ENCODE measurements around the gene ARHGAP42. TPM values are rescaled to one million over a fixed set of nuclear protein-coding genes. Genes with fewer than 3 reads are reported as not detected.

ARHGAP42 gene
- polyA plus RNA-seq, 1 donor (not counting 4 experiments of a cell fraction or from before 2014, with no cell fraction given): 5.5 TPM

GRCh38 chr11:100672498-100673033 is 14.5 kb upstream of the ARHGAP42 start:
- dilution Hi-C loops (cut with MboI; ENCODE audit: extremely low pct_ligation_motif_present, low sequenced_read_pairs): no loop called here
- DNase-seq (ENCODE audit: low read depth, low spot score) (no peak), FAIRE-seq (no peak)
- no peak overlapping the region for H3K4me2 ChIP-seq (ENCODE audit: control insufficient read depth, extremely low read depth, insufficient read depth, low read depth, low read length)
- no peaks in the 10 kb centered on the region for H4K20me1 ChIP-seq (ENCODE audit: control insufficient read depth, extremely low read depth, insufficient read depth, low read length)
- no peak overlapping the region for H3K9ac ChIP-seq (ENCODE audit: control insufficient read depth, extremely low read depth, insufficient read depth, low read length)
- H3K79me2 ChIP-seq (ENCODE audit: control insufficient read depth, insufficient read depth, low read length): no peaks in the 10 kb centered on the region
- no peaks in the 10 kb centered on the region for H3K27me3 ChIP-seq (ENCODE audit: control insufficient read depth, extremely low read depth, insufficient read depth, low read length)
- H3K27ac ChIP-seq (ENCODE audit: control insufficient read depth, insufficient read depth, low read length): no peak overlapping the region
- TF ChIP-seq, protein P1, sequence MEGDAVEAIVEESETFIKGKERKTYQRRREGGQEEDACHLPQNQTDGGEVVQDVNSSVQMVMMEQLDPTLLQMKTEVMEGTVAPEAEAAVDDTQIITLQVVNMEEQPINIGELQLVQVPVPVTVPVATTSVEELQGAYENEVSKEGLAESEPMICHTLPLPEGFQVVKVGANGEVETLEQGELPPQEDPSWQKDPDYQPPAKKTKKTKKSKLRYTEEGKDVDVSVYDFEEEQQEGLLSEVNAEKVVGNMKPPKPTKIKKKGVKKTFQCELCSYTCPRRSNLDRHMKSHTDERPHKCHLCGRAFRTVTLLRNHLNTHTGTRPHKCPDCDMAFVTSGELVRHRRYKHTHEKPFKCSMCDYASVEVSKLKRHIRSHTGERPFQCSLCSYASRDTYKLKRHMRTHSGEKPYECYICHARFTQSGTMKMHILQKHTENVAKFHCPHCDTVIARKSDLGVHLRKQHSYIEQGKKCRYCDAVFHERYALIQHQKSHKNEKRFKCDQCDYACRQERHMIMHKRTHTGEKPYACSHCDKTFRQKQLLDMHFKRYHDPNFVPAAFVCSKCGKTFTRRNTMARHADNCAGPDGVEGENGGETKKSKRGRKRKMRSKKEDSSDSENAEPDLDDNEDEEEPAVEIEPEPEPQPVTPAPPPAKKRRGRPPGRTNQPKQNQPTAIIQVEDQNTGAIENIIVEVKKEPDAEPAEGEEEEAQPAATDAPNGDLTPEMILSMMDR (optimal IDR thresholded peaks at IDR 0.05 in 1 of 3, IDR thresholded peaks at IDR 0.05 in 1 of 3, conservative IDR thresholded peaks at IDR 0.05 in 1 of 3; ENCODE audit: extremely low read depth in 1 of 3, insufficient read depth in 2 of 3, low read length in 3 of 3): no peak
- TF ChIP-seq EZH2 (IDR thresholded peaks at IDR 0.05; ENCODE audit: low read length): no peak
- H3K4me3 ChIP-seq (ENCODE audit: control insufficient read depth in 2 of 3, extremely low read depth in 1 of 3, insufficient read depth in 2 of 3, low read depth in 1 of 3, low read length in 3 of 3): no peak overlapping the region
- no peaks in the 10 kb centered on the region for H3K9me3 ChIP-seq (ENCODE audit: control insufficient read depth, low read depth, low read length)
- H3K4me1 ChIP-seq (ENCODE audit: control insufficient read depth, extremely low read depth, insufficient read depth, low read length): no peaks in the 10 kb centered on the region
- H3K9me1 ChIP-seq (ENCODE audit: control insufficient read depth, extremely low read depth, insufficient read depth, low read length): no peaks in the 10 kb centered on the region
- H3K36me3 ChIP-seq (ENCODE audit: control insufficient read depth in 2 of 2, extremely low read depth in 1 of 2, insufficient read depth in 2 of 2, low read length in 2 of 2): no peaks in the 10 kb centered on the region
- no peak overlapping the region for H2AFZ ChIP-seq (ENCODE audit: control insufficient read depth, low read length)

DNA sequence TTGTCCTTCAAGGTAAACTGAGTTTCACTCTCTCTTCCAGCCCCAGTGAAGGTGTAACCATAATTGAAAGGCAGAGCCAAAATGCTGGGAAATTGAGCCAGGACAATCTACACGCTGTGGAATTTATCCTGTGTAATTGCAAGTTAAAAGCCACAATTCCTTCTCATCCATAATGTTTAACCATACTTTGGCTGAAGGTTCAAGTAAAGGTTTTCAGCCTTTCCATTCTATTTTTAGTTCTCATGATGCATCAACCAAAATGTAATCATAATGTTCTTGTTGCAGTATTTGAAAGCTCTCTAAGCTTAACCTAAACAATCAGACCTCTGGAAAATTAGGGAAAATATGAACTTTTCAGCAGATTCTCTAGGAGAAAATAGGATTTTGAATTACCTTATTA is 14.0 kb upstream of the ARHGAP42 start:
- H3K27me3 ChIP-seq (ENCODE audit: control insufficient read depth, extremely low read depth, insufficient read depth, low read length): no peaks in the 10 kb centered on the region
- H3K79me2 ChIP-seq (ENCODE audit: control insufficient read depth, insufficient read depth, low read length): no peaks in the 10 kb centered on the region
- no peaks in the 10 kb centered on the region for H3K4me1 ChIP-seq (ENCODE audit: control insufficient read depth, extremely low read depth, insufficient read depth, low read length)
- FAIRE-seq (no peak), DNase-seq (ENCODE audit: low read depth, low spot score) (no peak)
- no peaks in the 10 kb centered on the region for H3K9me1 ChIP-seq (ENCODE audit: control insufficient read depth, extremely low read depth, insufficient read depth, low read length)
- no peaks in the 10 kb centered on the region for H4K20me1 ChIP-seq (ENCODE audit: control insufficient read depth, extremely low read depth, insufficient read depth, low read length)
- no peak overlapping the region for H2AFZ ChIP-seq (ENCODE audit: control insufficient read depth, low read length)
- dilution Hi-C loops (cut with MboI; ENCODE audit: extremely low pct_ligation_motif_present, low sequenced_read_pairs): no loop called here
- H3K9ac ChIP-seq (ENCODE audit: control insufficient read depth, extremely low read depth, insufficient read depth, low read length): no peak overlapping the region
- no peak for TF ChIP-seq EZH2 (IDR thresholded peaks at IDR 0.05; ENCODE audit: low read length)
- TF ChIP-seq, protein P1 (optimal IDR thresholded peaks at IDR 0.05 in 1 of 3, IDR thresholded peaks at IDR 0.05 in 1 of 3, conservative IDR thresholded peaks at IDR 0.05 in 1 of 3; ENCODE audit: extremely low read depth in 1 of 3, insufficient read depth in 2 of 3, low read length in 3 of 3): no peak
- H3K9me3 ChIP-seq (ENCODE audit: control insufficient read depth, low read depth, low read length): no peaks in the 10 kb centered on the region
- H3K4me2 ChIP-seq (ENCODE audit: control insufficient read depth, extremely low read depth, insufficient read depth, low read depth, low read length): no peak overlapping the region
- no peaks in the 10 kb centered on the region for H3K36me3 ChIP-seq (ENCODE audit: control insufficient read depth in 2 of 2, extremely low read depth in 1 of 2, insufficient read depth in 2 of 2, low read length in 2 of 2)
- no peak overlapping the region for H3K27ac ChIP-seq (ENCODE audit: control insufficient read depth, insufficient read depth, low read length)
- H3K4me3 ChIP-seq (ENCODE audit: control insufficient read depth in 2 of 3, extremely low read depth in 1 of 3, insufficient read depth in 2 of 3, low read depth in 1 of 3, low read length in 3 of 3): no peak overlapping the region
